Ovary (tissue), 3 donors: ENCODE data around the gene EFNB3.

ENCODE experiments used
- POLR2A ChIP-seq: fragments of 450-650 bp; IDR thresholded peaks from one replicate; pipeline ENCODE4 v1.6.1; 2017; ENCODE audit warnings: antibody characterized with exemption, mild to moderate bottlenecking, moderate library complexity
- TF ChIP-seq, protein P1 (sequence below), 3 donors: fragments of 450-650 bp in 2 of 3; fragments of 200-600 bp in 1 of 3; IDR thresholded peaks; one replicate each; pipeline versions ENCODE4 v1.5.1 to v1.8.0; 2016 to 2022; ENCODE audit warnings: antibody characterized with exemption in 3 of 3, mild to moderate bottlenecking in 1 of 3
- donor health status: DM: no; HTN: no; CAD: no.

GRCh38 chr17:7742729-7743128 lies 37.7 kb downstream of the EFNB3 start:
- TF ChIP-seq, protein P1, sequence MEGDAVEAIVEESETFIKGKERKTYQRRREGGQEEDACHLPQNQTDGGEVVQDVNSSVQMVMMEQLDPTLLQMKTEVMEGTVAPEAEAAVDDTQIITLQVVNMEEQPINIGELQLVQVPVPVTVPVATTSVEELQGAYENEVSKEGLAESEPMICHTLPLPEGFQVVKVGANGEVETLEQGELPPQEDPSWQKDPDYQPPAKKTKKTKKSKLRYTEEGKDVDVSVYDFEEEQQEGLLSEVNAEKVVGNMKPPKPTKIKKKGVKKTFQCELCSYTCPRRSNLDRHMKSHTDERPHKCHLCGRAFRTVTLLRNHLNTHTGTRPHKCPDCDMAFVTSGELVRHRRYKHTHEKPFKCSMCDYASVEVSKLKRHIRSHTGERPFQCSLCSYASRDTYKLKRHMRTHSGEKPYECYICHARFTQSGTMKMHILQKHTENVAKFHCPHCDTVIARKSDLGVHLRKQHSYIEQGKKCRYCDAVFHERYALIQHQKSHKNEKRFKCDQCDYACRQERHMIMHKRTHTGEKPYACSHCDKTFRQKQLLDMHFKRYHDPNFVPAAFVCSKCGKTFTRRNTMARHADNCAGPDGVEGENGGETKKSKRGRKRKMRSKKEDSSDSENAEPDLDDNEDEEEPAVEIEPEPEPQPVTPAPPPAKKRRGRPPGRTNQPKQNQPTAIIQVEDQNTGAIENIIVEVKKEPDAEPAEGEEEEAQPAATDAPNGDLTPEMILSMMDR (IDR thresholded peaks at IDR 0.05): no peak
- TF ChIP-seq POLR2A: no peak
